ENCODE data around the gene CCDC57.

CCDC57 gene

DNA sequence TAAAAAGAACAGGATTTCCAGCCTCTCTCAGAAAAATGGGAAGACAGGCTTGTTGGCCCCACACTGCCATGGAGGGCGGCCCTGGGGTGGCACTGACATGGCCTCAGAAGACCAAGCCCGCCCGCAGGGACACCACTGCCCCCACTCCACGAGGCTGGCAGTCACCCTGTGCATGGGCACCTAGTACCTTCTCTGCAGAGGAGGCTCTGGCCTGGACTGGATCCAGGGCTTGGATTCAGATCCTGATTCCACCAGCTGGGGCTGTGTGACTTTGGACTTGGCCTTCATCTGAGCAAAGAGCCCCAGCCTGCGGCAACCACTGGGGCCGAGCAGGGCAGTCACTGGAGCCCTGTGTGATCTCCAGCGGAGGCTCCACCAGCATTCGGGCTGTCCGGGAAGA lies 97.8 kb downstream of the CCDC57 start:
- 96% methylated on average over 8 of the region's 9 CpGs for WGBS
- H3K27ac ChIP-seq (ENCODE audit: low read length, poor library complexity, severe bottlenecking) = no peak overlapping the region
- no peak overlapping the region for H3K14ac ChIP-seq (ENCODE audit: low read length in 2 of 2)
- no peak overlapping the region for H3K18ac ChIP-seq (ENCODE audit: low read depth in 1 of 2, low read length in 2 of 2)
- no peak overlapping the region for H3K4me2 ChIP-seq (ENCODE audit: low read length, poor library complexity, severe bottlenecking)
- H4K91ac ChIP-seq (ENCODE audit: low read length) = no peak overlapping the region
- peaks cover 28 to 39% of the 10 kb centered on the region in 2 experiments for H3K36me3 ChIP-seq (ENCODE audit: control insufficient read depth in 1 of 2, insufficient read depth in 2 of 2, low read depth in 1 of 2, low read length in 2 of 2)
- H3K4me3 ChIP-seq (ENCODE audit: insufficient read depth in 1 of 2, low read depth in 1 of 2, low read length in 2 of 2) = no peak overlapping the region
- H3K27me3 ChIP-seq (ENCODE audit: control insufficient read depth in 1 of 2, insufficient read depth in 1 of 2, low read length in 2 of 2) = no peaks in the 10 kb centered on the region
- H2AK5ac ChIP-seq (ENCODE audit: low read length, severe bottlenecking) = no peak overlapping the region
- no peak overlapping the region for H3K23ac ChIP-seq (ENCODE audit: low read length in 2 of 2)
- no peaks in the 10 kb centered on the region for H3K9me3 ChIP-seq (ENCODE audit: control insufficient read depth, low read length)
- no peak overlapping the region for H2BK15ac ChIP-seq (ENCODE audit: low read depth, poor library complexity, severe bottlenecking)
- peaks cover 2% of the 10 kb centered on the region for H3K4me1 ChIP-seq (ENCODE audit: control insufficient read depth, insufficient read depth, low read depth, low read length)
- no peak overlapping the region for H3K9ac ChIP-seq (ENCODE audit: low read length)
- H2BK5ac ChIP-seq (ENCODE audit: low read depth, low read length, poor library complexity, severe bottlenecking) = no peak overlapping the region
- H3K4ac ChIP-seq (ENCODE audit: low read depth in 1 of 2, low read length in 2 of 2) = no peak overlapping the region
- no peak overlapping the region for H4K8ac ChIP-seq (ENCODE audit: low read length)
- H2BK12ac ChIP-seq (ENCODE audit: low read length in 2 of 2) = no peak overlapping the region
- no peak for DNase-seq
- H2AFZ ChIP-seq (ENCODE audit: low read depth, low read length) = no peak overlapping the region
- no peak overlapping the region for H2BK120ac ChIP-seq (ENCODE audit: low read depth, low read length)
- H3K79me1 ChIP-seq (replicated peaks; ENCODE audit: low read length, poor library complexity, severe bottlenecking) = peaks cover 5% of the 10 kb centered on the region

DNA sequence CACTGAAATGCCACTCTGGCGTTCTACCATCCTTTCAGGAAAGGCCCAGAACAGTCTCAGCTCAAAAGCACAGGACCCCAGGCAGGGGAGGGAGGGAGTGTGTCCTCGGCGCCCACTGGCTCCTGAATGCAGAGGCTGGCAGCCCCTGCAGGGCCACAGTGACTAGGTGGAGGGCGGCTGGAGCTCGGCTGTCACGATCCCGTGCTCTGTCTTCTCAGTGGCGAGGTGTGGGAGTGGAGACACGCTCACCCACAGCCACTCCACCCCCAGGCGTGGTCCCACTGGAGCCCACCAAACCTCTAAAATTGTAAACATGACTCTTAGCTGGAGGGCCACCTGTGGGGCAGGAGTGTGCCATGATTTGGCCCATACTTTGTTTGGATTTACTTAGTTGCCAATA lies 98.2 kb downstream of the CCDC57 start:
- Histone ChIP-seq H2BK15ac (ENCODE audit: low read depth, poor library complexity, severe bottlenecking) (no peak overlapping the region), H2BK120ac (ENCODE audit: low read depth, low read length) (no peak overlapping the region), H3K4me2 (ENCODE audit: low read length, poor library complexity, severe bottlenecking) (no peak overlapping the region), H3K4ac (ENCODE audit: low read depth in 1 of 2, low read length in 2 of 2) (no peak overlapping the region), H3K36me3 (ENCODE audit: control insufficient read depth in 1 of 2, insufficient read depth in 2 of 2, low read depth in 1 of 2, low read length in 2 of 2) (peaks cover 28 to 35% of the 10 kb centered on the region in 2 experiments), H3K18ac (ENCODE audit: low read depth in 1 of 2, low read length in 2 of 2) (no peak overlapping the region), H3K14ac (ENCODE audit: low read length in 2 of 2) (no peak overlapping the region), H2AK5ac (ENCODE audit: low read length, severe bottlenecking) (no peak overlapping the region), H2AFZ (ENCODE audit: low read depth, low read length) (no peak overlapping the region), H3K9ac (ENCODE audit: low read length) (no peak overlapping the region), H2BK5ac (ENCODE audit: low read depth, low read length, poor library complexity, severe bottlenecking) (no peak overlapping the region), H3K9me3 (ENCODE audit: control insufficient read depth, low read length) (no peaks in the 10 kb centered on the region), H4K8ac (ENCODE audit: low read length) (no peak overlapping the region), H3K79me1 (replicated peaks; ENCODE audit: low read length, poor library complexity, severe bottlenecking) (peaks cover 4% of the 10 kb centered on the region), H3K4me1 (ENCODE audit: control insufficient read depth, insufficient read depth, low read depth, low read length) (no peaks in the 10 kb centered on the region), H3K27me3 (ENCODE audit: control insufficient read depth in 1 of 2, insufficient read depth in 1 of 2, low read length in 2 of 2) (no peaks in the 10 kb centered on the region), H3K23ac (ENCODE audit: low read length in 2 of 2) (no peak overlapping the region), H3K27ac (ENCODE audit: low read length, poor library complexity, severe bottlenecking) (no peak overlapping the region), H4K91ac (ENCODE audit: low read length) (no peak overlapping the region), H2BK12ac (ENCODE audit: low read length in 2 of 2) (no peak overlapping the region), H3K4me3 (ENCODE audit: insufficient read depth in 1 of 2, low read depth in 1 of 2, low read length in 2 of 2) (no peak overlapping the region)
- 97% methylated on average over 10 of the region's 10 CpGs for WGBS
- no peak for DNase-seq

DNA sequence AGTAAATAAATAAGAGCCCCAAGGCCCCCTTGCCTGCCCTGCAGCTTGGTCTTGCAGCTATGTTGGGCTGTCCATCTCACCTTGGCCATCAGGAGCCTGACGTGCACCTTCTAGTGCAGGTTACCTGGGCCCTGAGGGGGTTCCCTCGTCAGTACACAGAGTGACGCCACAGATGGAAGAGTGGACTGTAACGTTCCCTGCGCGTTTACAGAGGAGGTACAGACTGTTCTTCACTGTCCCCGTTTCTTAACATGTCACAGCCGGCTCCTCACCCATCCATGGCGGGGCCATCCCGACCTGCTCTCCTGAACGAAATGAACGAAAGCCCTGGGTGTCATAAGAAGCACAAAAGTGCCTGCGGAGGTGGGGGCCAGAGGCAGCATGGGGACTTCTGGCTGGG lies 98.7 kb downstream of the CCDC57 start:
- Histone ChIP-seq H3K4me1 (ENCODE audit: control insufficient read depth, insufficient read depth, low read depth, low read length) (no peaks in the 10 kb centered on the region), H3K4ac (ENCODE audit: low read depth in 1 of 2, low read length in 2 of 2) (no peak overlapping the region), H3K4me3 (ENCODE audit: insufficient read depth in 1 of 2, low read depth in 1 of 2, low read length in 2 of 2) (no peak overlapping the region), H4K91ac (ENCODE audit: low read length) (no peak overlapping the region), H2BK120ac (ENCODE audit: low read depth, low read length) (no peak overlapping the region), H3K4me2 (ENCODE audit: low read length, poor library complexity, severe bottlenecking) (no peak overlapping the region), H3K79me1 (replicated peaks; ENCODE audit: low read length, poor library complexity, severe bottlenecking) (peaks cover 4% of the 10 kb centered on the region), H3K18ac (ENCODE audit: low read depth in 1 of 2, low read length in 2 of 2) (no peak overlapping the region), H2BK5ac (ENCODE audit: low read depth, low read length, poor library complexity, severe bottlenecking) (no peak overlapping the region), H3K36me3 (ENCODE audit: control insufficient read depth in 1 of 2, insufficient read depth in 2 of 2, low read depth in 1 of 2, low read length in 2 of 2) (peaks cover 28 to 35% of the 10 kb centered on the region in 2 experiments), H2AK5ac (ENCODE audit: low read length, severe bottlenecking) (no peak overlapping the region), H3K14ac (ENCODE audit: low read length in 2 of 2) (no peak overlapping the region), H3K23ac (ENCODE audit: low read length in 2 of 2) (no peak overlapping the region), H3K27me3 (ENCODE audit: control insufficient read depth in 1 of 2, insufficient read depth in 1 of 2, low read length in 2 of 2) (no peaks in the 10 kb centered on the region), H4K8ac (ENCODE audit: low read length) (no peak overlapping the region), H2BK12ac (ENCODE audit: low read length in 2 of 2) (no peak overlapping the region), H2AFZ (ENCODE audit: low read depth, low read length) (no peak overlapping the region), H3K9ac (ENCODE audit: low read length) (no peak overlapping the region), H2BK15ac (ENCODE audit: low read depth, poor library complexity, severe bottlenecking) (no peak overlapping the region), H3K27ac (ENCODE audit: low read length, poor library complexity, severe bottlenecking) (no peak overlapping the region), H3K9me3 (ENCODE audit: control insufficient read depth, low read length) (no peaks in the 10 kb centered on the region)
- 92% methylated on average over 12 of the region's 13 CpGs for WGBS
- no peak for DNase-seq

DNA sequence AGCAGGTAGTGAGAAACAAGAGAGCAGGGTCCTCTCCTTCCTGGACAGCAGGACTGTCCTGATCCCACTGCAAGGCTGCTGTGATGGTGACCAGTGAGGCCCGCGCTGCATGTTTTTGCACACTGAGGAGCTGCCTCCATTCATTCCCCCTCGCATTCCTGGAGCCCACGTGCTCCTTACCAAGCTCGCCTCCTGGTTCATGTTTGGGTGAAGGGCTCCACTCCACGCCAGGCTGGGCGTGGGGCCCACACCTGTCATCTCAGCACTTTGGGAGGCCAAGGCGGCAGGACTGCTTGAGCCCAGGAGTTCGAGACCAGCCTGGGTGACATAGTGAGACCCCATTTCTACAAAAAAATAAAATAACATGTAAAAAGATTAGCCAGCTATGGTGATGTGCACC lies 99.2 kb downstream of the CCDC57 start:
- H3K27me3 ChIP-seq (ENCODE audit: control insufficient read depth in 1 of 2, insufficient read depth in 1 of 2, low read length in 2 of 2) = no peaks in the 10 kb centered on the region
- no peaks in the 10 kb centered on the region for H3K9me3 ChIP-seq (ENCODE audit: control insufficient read depth, low read length)
- no peaks in the 10 kb centered on the region for H3K4me1 ChIP-seq (ENCODE audit: control insufficient read depth, insufficient read depth, low read depth, low read length)
- no peak overlapping the region for H3K23ac ChIP-seq (ENCODE audit: low read length in 2 of 2)
- H3K14ac ChIP-seq (ENCODE audit: low read length in 2 of 2) = no peak overlapping the region
- no peak overlapping the region for H4K8ac ChIP-seq (ENCODE audit: low read length)
- H3K36me3 ChIP-seq (ENCODE audit: control insufficient read depth in 1 of 2, insufficient read depth in 2 of 2, low read depth in 1 of 2, low read length in 2 of 2) = peaks cover 30 to 38% of the 10 kb centered on the region in 2 experiments
- no peak overlapping the region for H2AFZ ChIP-seq (ENCODE audit: low read depth, low read length)
- H2BK15ac ChIP-seq (ENCODE audit: low read depth, poor library complexity, severe bottlenecking) = no peak overlapping the region
- H3K9ac ChIP-seq (ENCODE audit: low read length) = no peak overlapping the region
- H3K4me2 ChIP-seq (ENCODE audit: low read length, poor library complexity, severe bottlenecking) = no peak overlapping the region
- no peak for DNase-seq
- H4K91ac ChIP-seq (ENCODE audit: low read length) = no peak overlapping the region
- H3K4me3 ChIP-seq (ENCODE audit: insufficient read depth in 1 of 2, low read depth in 1 of 2, low read length in 2 of 2) = no peak overlapping the region
- H2BK5ac ChIP-seq (ENCODE audit: low read depth, low read length, poor library complexity, severe bottlenecking) = no peak overlapping the region
- no peak overlapping the region for H3K27ac ChIP-seq (ENCODE audit: low read length, poor library complexity, severe bottlenecking)
- no peak overlapping the region for H3K4ac ChIP-seq (ENCODE audit: low read depth in 1 of 2, low read length in 2 of 2)
- H2AK5ac ChIP-seq (ENCODE audit: low read length, severe bottlenecking) = no peak overlapping the region
- WGBS = 88% methylated on average over 7 of the region's 9 CpGs
- no peak overlapping the region for H2BK12ac ChIP-seq (ENCODE audit: low read length in 2 of 2)
- peaks cover 4% of the 10 kb centered on the region for H3K79me1 ChIP-seq (replicated peaks; ENCODE audit: low read length, poor library complexity, severe bottlenecking)
- H2BK120ac ChIP-seq (ENCODE audit: low read depth, low read length) = no peak overlapping the region
- H3K18ac ChIP-seq (ENCODE audit: low read depth in 1 of 2, low read length in 2 of 2) = no peak overlapping the region
